Smooth muscle cell (in vitro differentiated cells): ENCODE data around the gene EDN2. TPM values are rescaled to one million over a fixed set of nuclear protein-coding genes. Genes with fewer than 3 reads are reported as not detected.

Source experiments
- DNase-seq: peaks from one replicate; lab custom pipeline; 2025; ENCODE audit not compliant: unreplicated experiment; lab: John Stamatoyannopoulos, UW
- H2AFZ ChIP-seq: fragments of 200-600 bp; sonication (generic); 2 replicates; pipeline ENCODE4 v1.6.0; 2016; ENCODE audit warnings: antibody characterized with exemption, low read depth, mild to moderate bottlenecking
- H3F3A ChIP-seq: fragments of 200-600 bp; sonication (generic); 2 replicates; pipeline ENCODE4 v1.6.0; 2017; ENCODE audit warnings: antibody characterized with exemption, low read depth
- H3K27ac ChIP-seq: fragments of 200-600 bp; sonication (generic); 2 replicates; pipeline ENCODE4 v1.5.1; 2016; ENCODE audit warnings: low read depth, mild to moderate bottlenecking
- H3K27me3 ChIP-seq: fragments of 200-600 bp; sonication (generic); 2 replicates; pipeline ENCODE4 v1.6.1; 2016; ENCODE audit warnings: low read depth, mild to moderate bottlenecking
- H3K36me3 ChIP-seq: fragments of 200-600 bp; sonication (generic); 2 replicates; pipeline ENCODE4 v1.5.1; 2016; ENCODE audit warnings: low read depth
- H3K4me1 ChIP-seq: fragments of 200-600 bp; sonication (generic); 2 replicates; pipeline ENCODE4 v1.5.1; 2016; ENCODE audit warnings: low read depth
- H3K4me2 ChIP-seq: fragments of 200-600 bp; sonication (generic); 2 replicates; pipeline ENCODE4 v1.6.0; 2016; ENCODE audit warnings: mild to moderate bottlenecking
- H3K4me3 ChIP-seq: fragments of 200-600 bp; sonication (generic); 2 replicates; pipeline ENCODE4 v1.5.1; 2016; ENCODE audit warnings: mild to moderate bottlenecking
- H3K79me2 ChIP-seq: fragments of 200-600 bp; sonication (generic); 2 replicates; pipeline ENCODE4 v1.6.0; 2016; ENCODE audit warnings: low read depth, mild to moderate bottlenecking
- H3K9ac ChIP-seq: fragments of 200-600 bp; sonication (generic); 2 replicates; pipeline ENCODE4 v1.6.0; 2016; ENCODE audit warnings: low read depth
- H3K9me3 ChIP-seq: fragments of 200-600 bp; sonication (generic); replicated peaks from 2 replicates; pipeline ENCODE4 v1.5.1; 2016; ENCODE audit warnings: low read depth
- H4K20me1 ChIP-seq: fragments of 200-600 bp; sonication (generic); 2 replicates; pipeline ENCODE4 v1.6.0; 2016; ENCODE audit warnings: low read depth
- WGBS: methylation state at CpG from one replicate; pipeline ENCODE4 v1.1.7; 2016; ENCODE audit warnings: low lambda C conversion rate; 5-methylcytosine and 5-hydroxymethylcytosine counted together
- polyA plus RNA-seq: library from polyadenylated mRNA; unstranded; fragments of >200 nt; fragmentation: Nextera tagmentation; extraction: Ambion mirVana; gene quantifications from 2 replicates; pipeline ENCODE4 v1.2.1, GENCODE V29; 2016
- total RNA-seq: library from RNA; depleted of rRNA; stranded (reverse); fragments of >200 nt; gene quantifications from 2 replicates; pipeline ENCODE4 v1.2.3, GENCODE V29; 2014
- TF ChIP-seq, protein P1 (sequence below): fragments of 200-600 bp; sonication (generic); IDR thresholded peaks from 2 replicates; pipeline ENCODE4 v1.5.1; 2017; ENCODE audit warnings: borderline replicate concordance, mild to moderate bottlenecking, antibody characterized with exemption; ENCODE audit not compliant: insufficient read depth, poor library complexity, severe bottlenecking

EDN2 gene
- total and polyA plus RNA-seq, 2 experiments from 2014 or later, result not detected

DNA sequence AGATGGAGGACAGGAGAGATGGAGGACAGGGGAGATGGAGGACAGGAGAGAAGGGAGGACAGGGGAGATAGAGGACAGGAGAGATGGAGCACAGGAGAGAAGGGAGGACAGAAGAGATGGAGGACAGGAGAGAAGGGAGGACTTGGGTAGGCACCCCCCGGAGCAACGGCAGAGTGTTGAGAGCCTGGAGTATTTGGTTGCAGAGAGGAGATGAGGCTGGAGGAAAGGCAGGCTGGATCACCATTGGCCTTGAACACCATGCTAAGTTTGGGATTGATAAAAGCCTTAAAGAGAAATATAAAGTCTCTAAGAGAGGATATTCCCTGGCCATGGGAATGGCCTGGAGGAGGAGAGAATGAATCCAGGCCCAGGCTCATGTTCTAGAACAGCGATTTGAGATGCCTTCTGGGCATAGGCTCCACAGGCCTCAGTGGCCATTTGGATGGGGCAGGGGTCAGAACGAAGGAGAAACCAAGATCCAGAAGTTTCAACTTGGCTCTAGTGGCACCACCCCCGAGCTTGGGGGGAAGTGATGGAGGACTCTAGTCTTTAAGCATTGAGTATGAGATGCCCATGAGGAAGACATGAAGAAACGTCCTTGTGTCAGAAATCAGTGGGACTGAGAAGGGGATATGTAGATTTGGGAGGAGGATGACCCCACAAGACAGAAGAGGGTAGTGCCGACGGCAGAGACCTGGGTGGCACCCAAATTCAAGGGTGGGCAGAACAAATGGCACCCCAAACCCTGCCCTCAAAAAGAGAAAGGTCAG, 47.9 kb upstream of the EDN2 start:
- Histone ChIP-seq H3K27ac (no peak overlapping the region), H3K9ac (no peak overlapping the region), H3K4me3 (no peak overlapping the region), H4K20me1 (peaks cover 35% of the 10 kb centered on the region), H3F3A (no peaks in the 10 kb centered on the region), H3K4me2 (no peak overlapping the region), H2AFZ (no peak overlapping the region), H3K9me3 (no peaks in the 10 kb centered on the region), H3K4me1 (no peaks in the 10 kb centered on the region), H3K36me3 (no peaks in the 10 kb centered on the region), H3K27me3 (no peaks in the 10 kb centered on the region), H3K79me2 (no peaks in the 10 kb centered on the region)
- TF ChIP-seq, protein P1, sequence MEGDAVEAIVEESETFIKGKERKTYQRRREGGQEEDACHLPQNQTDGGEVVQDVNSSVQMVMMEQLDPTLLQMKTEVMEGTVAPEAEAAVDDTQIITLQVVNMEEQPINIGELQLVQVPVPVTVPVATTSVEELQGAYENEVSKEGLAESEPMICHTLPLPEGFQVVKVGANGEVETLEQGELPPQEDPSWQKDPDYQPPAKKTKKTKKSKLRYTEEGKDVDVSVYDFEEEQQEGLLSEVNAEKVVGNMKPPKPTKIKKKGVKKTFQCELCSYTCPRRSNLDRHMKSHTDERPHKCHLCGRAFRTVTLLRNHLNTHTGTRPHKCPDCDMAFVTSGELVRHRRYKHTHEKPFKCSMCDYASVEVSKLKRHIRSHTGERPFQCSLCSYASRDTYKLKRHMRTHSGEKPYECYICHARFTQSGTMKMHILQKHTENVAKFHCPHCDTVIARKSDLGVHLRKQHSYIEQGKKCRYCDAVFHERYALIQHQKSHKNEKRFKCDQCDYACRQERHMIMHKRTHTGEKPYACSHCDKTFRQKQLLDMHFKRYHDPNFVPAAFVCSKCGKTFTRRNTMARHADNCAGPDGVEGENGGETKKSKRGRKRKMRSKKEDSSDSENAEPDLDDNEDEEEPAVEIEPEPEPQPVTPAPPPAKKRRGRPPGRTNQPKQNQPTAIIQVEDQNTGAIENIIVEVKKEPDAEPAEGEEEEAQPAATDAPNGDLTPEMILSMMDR, result no peak
- DNase-seq, result no peak
- 90% methylated on average over 8 of the region's 8 CpGs for WGBS

DNA sequence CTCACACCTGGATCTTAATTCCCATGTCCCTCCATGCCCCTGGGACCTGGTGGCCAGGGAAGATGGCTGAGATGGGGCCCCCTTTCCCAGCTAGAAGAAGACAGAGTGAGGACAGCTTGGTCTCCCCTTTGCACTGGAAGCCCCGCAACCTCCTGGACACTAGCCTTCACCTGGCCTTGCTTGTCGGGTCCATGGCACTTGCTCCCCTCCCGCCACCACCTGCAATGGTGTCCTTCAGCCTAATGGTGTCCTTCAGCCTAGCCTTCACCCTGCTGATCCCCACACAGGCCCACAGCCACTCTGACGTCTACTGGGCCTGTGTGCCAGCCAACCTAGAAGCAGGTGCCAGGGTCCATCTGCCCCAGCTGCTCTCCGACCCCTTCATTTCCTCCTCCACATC, 45.9 kb upstream of the EDN2 start:
- H3K27me3 ChIP-seq, result no peaks in the 10 kb centered on the region
- no peaks in the 10 kb centered on the region for H3F3A ChIP-seq
- no peaks in the 10 kb centered on the region for H3K36me3 ChIP-seq
- no peaks in the 10 kb centered on the region for H3K4me1 ChIP-seq
- WGBS, result 95% methylated on average over 5 of the region's 5 CpGs
- H4K20me1 ChIP-seq, result peaks cover 22% of the 10 kb centered on the region
- DNase-seq, result no peak
- no peak overlapping the region for H3K4me3 ChIP-seq
- H3K4me2 ChIP-seq, result no peak overlapping the region
- H3K79me2 ChIP-seq, result no peaks in the 10 kb centered on the region
- H2AFZ ChIP-seq, result no peak overlapping the region
- H3K27ac ChIP-seq, result no peak overlapping the region
- no peaks in the 10 kb centered on the region for H3K9me3 ChIP-seq
- TF ChIP-seq, protein P1, result no peak
- H3K9ac ChIP-seq, result no peak overlapping the region

DNA sequence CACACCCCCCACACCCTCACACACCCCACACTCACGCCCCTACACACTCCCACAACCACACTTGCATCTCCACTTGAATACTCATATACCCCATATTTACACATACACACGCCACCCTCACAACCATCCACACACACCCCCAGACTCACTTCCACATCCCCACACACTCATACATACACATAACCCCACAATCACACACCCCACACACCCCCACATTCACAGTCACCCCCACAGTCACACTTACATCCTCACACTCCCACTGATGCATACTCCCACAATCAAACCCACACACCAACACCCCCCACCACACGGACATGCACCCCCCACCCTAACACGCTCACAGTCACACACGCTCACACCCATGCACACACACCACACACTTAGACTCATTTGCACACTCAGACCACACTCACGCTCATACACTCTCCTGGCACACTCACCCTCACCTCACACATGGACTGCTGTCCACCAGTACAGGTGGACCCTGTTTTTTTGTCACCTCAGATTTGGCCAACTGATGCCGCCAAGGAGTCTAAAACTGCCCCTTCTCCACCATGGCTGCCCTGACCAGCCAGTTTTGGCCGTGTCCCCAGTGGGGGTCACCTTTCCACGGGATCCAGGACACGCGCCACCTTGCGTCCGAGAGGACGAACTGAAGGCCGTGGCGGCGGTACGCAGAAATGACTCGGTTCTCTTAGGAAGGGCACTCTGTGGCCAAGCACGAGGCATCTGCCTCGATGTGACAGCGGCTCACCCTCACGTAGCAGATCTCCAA, 45.3 kb upstream of the EDN2 start:
- Histone ChIP-seq H3K9me3 (no peaks in the 10 kb centered on the region), H4K20me1 (peaks cover 22% of the 10 kb centered on the region), H3K27me3 (no peaks in the 10 kb centered on the region), H2AFZ (no peak overlapping the region), H3F3A (no peaks in the 10 kb centered on the region), H3K79me2 (no peaks in the 10 kb centered on the region), H3K4me1 (no peaks in the 10 kb centered on the region), H3K9ac (no peak overlapping the region), H3K4me2 (no peak overlapping the region), H3K4me3 (no peak overlapping the region), H3K27ac (no peak overlapping the region), H3K36me3 (no peaks in the 10 kb centered on the region)
- WGBS, result 88% methylated on average over 19 of the region's 23 CpGs
- no peak for DNase-seq
- TF ChIP-seq, protein P1, result no peak
